GM18511 (cell line): ENCODE results near the gene PCSK7.
"Not testable (repeated sequence)": the region's sequence is repeated elsewhere in the genome, so short reads cannot be mapped to it uniquely, and the experiment has no call there.

Source experiments
- ATAC-seq: cut with Tn5 transposase; IDR thresholded peaks from one replicate; pipeline ENCODE4 v1.9.1; 2021; ENCODE audit warnings: mild to moderate bottlenecking, moderate library complexity; ENCODE audit not compliant: unreplicated experiment

The PCSK7 gene

DNA sequence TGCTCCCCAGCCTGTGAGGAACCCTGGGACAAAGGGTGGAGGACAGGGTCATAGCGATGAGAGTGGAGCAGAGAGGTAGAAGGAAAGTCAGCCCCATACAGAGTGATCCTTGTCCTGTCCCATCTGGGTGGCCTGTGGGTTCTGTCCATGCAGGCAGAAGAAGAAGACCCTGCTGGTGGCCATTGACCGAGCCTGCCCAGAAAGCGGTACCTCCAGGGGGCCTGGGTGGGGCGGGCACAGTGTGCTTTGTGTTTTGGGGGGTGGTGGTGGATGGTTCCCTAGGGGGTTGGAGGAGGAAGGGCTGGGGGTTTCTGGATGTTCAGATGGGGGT is 45.5 kb downstream of the PCSK7 start:
- no peak for ATAC-seq

DNA sequence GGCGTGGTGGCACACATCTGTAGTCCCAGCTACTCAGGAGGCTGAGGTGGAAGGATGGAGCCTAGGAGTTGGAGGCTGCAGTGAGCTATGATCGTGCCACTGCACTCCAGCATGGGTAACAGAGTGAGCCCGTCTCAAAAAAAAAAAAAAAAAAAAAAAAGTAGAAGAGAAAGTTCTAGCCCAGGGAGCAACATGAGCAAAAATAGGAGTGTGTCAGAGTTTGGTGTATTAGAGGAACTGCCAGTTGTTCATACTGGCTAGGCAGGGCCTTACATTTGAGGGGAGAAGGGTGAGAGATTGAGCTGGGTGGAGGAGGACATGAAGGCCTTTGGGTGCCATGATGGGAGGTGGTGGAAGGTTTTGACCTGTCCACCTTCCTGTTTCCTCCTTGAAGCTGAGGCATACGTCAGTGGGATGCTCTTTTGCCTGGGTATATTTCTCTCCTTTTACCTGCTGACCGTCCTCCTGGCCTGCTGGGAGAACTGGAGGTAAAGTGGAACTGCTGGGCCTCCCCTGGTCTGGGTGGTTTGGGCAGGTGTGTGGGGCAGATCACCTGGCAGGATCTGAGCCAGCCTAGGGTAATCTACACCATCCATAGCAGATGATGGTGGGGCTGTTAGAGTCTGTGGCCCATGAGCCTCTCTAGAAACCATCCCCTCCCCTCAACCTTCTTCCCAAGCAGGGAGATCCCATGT is 46.0 kb downstream of the PCSK7 start:
- ATAC-seq, result peak; percentile 47

DNA sequence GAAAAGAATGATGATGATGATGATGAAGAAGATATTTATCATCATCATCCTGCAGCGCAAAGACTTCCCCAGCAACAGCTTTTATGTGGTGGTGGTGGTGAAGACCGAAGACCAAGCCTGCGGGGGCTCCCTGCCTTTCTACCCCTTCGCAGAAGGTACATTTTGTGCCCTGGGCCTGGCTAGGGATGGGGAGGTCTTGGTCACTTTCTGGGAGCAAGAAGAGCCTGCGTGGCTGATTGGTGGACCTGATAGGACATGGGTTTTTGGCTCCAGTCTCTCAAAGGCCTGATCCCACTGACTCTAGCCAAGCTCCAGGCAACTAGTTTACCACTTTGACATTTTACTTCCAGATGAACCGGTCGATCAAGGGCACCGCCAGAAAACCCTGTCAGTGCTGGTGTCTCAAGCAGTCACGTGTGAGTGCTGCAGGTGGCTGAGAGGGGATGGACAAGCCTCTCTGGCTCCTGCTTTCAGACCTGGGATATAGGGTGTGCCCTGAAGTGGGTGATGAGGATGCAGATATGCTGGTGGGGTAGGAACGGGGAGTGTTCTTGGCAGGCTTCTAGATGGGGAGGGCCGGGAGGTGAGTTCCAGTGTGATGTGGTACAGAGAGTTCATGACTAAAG is 48.0 kb downstream of the PCSK7 start:
- no peak for ATAC-seq

DNA sequence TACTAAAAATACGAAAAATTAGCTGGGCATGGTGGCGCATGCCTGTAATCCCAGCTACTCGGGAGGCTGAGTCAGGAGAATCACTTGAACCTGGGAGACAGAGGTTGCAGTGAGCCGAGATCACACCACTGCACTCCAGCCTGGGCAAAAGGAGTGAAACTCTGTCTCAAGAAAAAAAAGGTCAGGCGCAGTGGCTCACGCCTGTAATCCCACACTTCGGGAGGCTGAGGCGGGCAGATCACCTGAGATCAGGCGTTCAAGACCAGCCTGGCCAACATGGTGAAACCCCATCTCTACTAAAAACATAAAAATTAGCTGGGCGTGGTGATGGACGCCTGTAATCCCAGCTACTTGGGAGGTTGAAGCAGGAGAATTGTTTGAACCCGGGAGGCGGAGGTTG is 48.7 kb downstream of the PCSK7 start:
- ATAC-seq, result not testable (repeated sequence)

DNA sequence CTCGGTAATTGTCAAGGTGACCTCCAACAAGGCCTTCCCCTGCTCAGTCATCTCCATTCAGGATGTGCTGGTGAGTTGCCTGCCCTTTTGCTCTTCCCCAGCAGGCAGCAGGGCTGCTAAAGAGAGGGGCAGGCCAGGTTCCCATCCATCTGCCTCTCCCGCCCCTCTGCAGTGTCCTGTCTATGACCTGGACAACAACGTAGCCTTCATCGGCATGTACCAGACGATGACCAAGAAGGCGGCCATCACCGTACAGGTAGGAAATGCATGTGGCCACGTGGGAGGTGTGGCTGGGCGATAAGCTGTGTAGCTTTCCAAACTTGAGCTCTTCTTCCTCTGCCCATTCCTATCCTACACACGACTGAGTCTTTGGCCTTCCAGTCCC is 49.3 kb downstream of the PCSK7 start:
- ATAC-seq, result no peak

DNA sequence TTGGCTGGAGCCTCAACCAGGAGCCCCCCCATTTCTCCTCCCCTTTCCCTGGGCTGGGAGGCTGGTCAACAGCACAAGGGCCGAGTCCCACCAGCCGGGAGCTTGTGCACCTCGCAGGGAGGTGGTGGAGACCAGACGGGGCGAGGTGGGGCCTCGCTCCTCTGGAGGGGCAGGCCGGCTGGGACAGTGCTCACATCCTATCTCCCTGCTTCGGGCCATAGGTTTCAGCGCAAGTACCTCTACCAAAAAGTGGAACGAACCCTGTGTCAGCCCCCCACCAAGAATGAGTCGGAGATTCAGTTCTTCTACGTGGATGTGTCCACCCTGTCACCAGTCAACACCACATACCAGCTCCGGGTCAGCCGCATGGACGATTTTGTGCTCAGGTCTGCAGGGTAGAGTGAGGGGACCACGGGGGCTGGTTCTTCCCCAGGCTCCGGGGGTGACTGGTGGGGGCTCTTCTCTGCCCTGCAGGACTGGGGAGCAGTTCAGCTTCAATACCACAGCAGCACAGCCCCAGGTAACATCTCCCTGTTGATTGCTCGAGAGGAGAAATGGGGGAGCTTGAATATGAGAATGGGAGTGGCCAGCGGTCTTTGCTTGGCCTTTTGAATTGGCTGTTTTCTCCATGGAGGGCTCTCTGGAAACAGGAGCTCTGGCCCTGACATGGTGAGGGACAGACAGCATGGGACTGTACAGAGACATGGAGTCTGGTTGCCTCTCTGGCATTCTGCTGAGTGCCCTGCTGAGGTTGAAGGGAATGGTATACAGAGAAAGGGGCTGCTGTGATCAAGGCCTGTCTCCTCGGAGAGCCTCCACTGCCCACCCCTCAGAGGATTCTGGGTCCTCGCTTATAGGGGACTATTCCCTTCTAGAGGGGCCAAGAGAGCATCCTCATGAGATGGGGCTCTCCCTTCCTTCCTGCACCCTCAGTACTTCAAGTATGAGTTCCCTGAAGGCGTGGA is 50.0 kb downstream of the PCSK7 start:
- no peak for ATAC-seq

DNA sequence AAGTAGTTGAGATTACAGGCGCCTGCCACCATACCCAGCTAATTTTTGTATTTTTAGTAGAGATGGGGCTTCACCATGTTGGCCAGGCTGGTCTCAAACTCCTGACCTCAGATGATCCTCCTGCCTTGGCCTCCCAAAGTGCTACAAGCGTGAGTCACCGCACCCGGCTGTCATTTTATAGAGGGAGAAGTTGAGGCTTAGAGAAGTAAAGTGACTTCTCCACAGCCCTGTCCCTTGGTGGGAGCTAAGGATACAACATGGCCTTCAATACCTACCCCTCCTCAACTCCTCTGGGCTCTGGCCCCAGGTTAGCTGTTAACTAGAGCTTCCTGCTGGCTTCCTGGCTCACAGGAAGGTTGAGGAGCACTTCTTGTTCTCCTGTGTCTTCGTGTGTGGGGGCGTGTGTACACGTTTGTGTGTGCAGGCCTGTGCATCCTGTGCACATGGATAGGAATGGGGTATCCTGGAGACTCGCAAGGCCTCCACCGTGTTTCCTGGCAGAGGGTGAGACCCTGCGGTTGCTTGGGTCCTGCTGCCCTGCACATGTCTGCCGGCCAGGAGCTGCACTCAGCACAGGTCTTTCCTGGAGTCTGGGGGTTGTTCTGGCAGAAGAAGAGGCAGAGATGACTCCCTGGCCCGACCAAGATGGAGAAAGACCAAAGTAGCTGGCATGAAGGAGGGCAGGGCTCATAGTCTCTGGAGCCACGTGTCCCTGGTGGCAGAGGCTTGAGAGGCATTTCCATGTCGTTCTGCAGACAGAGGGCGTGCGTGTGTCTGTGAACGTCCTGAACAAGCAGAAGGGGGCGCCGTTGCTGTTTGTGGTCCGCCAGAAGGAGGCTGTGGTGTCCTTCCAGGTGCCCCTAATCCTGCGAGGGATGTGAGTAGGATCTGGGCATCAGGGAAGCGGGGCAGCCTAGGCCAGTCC is 51.0 kb downstream of the PCSK7 start:
- peak; percentile 27 for ATAC-seq

DNA sequence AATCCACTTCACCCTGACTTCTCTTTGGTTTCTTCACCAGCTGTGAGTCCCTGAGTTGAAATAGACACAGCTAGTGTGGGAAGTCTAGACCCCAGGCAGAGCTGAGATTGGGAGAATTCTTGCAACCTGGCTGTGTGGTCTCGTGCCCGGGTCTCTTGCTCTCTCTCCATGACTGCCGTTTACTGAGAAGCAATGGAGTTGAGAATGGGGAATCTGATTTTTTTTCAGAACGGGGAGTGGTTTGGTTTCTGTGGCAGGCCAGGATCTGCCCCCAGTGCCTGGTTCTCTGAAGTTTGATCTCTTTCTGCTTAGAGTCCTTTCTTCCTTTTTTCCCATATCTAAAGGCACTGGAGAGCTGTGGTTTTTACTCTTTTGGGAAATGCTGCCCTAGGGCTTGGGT is 51.9 kb downstream of the PCSK7 start:
- ATAC-seq, result no peak

DNA sequence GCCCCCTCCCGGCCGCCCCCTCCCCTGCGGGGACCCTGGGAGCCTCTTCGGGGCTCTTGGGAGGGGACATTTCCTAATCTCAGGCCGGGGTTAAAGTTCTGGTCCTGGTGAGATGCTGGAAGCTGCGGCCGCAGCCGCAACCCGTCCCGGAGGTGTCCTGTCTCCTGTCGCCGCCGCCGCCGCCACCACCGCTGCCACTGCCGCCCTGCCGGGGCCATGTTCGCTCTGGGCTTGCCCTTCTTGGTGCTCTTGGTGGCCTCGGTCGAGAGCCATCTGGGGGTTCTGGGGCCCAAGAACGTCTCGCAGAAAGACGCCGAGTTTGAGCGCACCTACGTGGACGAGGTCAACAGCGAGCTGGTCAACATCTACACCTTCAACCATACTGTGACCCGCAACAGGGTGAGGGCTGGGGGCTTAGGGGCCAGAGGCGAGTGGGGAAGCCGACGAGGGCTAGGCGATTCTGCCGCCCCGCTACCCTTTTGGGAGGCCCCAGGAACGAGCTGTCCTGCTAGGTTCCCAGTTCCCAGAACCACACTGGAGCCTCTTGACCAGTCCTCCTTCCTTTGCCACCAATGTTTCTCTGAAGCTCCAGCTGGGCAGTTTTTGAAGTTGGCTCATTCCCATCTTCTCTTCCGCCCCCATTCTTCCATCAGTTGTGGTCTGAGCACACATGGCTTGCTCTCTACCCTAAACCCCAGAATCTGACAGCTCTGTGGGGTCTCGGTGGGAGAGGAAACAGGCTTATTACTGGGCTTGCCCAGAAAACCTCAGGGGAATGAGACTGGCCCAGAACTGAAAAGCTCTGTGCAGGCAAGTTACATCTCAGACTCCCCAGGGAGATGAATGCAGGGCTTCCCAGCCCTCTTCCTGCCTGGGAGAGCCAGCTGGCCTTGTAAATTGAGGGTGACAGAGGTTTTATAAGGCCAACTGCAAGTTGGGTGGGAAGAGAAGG is 52.5 kb downstream of the PCSK7 start:
- ATAC-seq, result peak; percentile 44

DNA sequence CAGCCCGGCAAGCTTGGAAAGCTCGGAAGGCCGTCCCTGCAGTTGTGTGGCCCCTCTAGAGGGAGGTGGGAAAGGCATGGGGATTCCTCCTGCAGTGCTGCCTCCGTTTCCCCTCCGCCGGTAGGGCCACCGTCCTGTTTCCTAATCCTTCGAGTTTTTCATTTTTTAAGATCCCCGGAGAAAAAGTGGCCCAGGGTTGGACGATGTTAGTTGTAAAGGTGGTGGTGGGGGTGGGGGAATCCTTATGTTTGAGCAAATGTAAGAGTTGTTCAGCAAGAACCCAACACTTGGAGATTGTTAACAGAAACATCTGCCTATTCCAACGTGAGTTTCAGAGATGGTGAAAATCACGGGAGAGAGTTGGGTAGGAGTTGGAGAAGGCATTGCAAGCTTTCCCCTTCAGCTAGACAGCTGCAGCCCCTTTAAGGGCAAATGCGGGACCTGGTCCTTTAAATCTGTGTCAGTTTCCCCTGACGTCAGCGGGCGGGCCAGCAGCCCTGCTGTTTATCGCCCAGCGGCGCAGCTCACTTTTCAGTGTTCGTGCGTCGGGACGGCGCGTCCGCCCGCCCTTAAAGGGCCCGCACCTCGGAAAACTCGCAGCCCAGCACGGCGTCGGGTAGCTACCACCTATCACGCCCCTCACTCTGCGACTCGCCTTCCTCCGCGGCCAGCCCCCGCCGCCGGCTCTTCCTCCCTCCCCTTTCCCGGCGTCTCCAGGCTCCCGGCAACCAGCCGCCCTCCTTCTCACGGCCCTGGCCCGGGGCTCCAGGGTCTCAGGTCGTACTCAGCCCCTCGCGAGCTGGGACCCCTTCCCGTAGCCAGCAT is 53.5 kb downstream of the PCSK7 start, which contains the start of gene SIDT2:
Gene SIDT2 (plus strand): TSS at position 534 of the 825 bp plus-strand sequence. CDS start 521 bp downstream, outside the sequence.
- ATAC-seq, result peak; percentile 90

DNA sequence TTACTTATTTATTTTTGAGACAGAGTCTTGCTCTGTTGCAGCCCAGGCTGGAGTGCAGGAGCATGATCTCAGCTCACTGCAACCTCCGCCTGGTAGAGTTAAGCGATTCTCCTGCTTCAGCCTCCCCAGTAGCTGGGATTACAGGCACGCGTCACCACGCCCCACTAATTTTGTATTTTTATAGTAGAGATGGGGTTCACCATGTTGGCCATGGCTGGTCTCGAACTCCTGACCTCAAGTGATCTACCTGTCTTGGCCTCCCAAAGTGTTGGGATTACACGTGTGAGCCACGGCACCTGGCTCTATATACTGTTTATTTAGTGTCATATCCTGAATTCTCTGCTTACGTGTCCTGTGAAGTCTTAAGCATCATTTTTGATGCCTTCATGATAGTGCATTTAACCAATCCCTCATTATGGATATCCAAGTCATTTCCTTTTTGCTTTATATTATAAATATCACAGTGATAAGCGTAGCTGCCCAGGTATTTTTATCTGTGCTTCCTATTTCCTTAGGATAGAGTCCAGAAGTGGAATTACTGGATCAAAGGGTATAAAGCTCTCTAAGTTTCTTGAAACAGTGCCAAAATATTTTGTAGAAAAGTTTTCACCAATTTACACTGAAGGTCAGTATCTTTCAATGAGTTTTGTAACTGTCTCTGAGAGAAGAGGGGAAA is 54.2 kb downstream of the PCSK7 start:
- ATAC-seq, result no peak

DNA sequence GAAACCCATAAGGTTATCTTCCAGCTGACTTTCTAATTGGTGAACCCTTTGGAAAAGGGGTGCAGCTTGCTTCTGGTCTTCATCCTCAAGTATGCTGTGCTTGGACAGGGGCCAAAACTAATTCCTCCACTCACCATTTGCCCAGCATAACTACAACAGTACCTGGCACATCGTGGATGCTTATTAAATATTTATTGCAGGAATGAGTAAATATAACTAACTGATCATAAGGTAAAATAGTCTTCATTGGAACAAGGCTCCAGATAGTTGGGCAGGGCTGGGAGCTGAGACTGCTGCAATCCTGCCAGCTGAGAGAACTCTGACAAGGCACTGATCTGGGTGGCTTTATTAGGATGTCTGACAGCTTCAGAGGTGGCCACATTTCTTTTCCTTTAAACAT is 55.7 kb downstream of the PCSK7 start:
- ATAC-seq, result no peak

DNA sequence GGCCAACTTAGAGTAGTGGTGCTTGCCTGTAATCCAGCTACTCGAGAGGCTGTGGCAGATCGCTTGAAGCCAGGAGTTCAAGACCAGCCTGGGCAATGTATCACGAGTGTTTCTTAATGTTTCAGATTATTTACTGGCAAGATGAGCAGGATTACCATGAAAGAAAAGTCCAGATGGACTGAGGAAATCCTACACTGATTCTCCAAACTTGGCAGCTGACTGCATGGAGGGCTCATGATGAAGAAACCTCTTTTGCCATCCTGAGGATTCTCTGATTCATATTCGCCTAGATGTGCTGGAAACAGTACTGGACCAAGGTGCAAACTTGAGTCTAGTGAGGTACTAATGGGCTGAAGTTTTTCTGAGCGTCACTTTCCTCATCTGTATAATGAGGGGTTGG is 56.1 kb downstream of the PCSK7 start:
- no peak for ATAC-seq

DNA sequence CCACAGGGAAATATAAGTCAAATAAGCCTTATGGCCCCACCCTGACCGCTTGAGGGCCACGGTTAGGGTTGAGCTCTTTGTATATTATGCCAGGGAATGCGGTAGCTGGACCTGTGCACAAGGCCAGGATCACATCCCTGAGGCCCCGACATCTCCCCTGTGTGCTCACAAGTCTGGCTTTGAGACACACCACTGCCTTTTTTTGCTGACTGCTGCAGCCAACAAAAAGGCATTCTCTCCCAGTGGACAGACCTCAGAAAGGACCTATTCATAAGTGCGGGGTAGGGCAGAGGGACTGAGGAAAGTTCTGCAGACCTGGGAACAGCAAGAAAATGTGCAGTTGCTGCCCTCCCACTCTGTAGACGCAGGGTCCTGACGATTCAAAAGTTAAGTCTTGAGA is 56.8 kb downstream of the PCSK7 start:
- ATAC-seq, result no peak

DNA sequence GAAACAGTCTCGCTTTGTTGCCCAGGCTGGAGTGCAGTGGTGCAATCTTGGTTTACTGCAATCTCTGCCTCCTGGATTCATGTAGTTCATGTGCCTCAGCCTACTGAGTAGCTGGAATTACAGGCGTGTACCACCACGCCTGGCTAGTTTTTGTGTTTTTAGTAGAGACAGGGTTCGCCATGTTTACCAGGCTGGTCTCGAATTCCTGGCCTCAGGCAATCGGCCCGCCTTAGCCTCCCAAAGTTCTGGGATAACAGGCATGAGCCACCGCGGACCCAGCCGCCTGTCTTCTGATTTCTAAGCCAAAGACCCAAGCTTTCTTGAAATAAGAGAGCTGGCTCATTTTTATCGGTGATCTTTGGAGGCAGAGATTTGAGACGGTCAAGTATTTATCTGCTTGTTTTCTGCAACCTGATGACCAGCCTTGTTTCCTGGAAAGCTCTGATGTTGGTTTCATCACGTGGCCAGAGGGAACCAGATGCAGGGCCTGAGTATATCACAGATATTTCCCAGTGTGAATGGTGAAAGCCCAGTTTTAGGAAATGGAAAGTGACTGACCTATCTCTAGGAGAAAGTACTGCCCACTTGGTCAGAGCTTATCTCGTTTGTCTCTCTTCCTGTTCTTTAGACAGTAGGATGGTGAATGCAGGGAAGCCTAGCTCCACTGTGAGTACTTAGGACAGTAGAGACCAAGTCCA is 59.0 kb downstream of the PCSK7 start:
- ATAC-seq, result no peak

DNA sequence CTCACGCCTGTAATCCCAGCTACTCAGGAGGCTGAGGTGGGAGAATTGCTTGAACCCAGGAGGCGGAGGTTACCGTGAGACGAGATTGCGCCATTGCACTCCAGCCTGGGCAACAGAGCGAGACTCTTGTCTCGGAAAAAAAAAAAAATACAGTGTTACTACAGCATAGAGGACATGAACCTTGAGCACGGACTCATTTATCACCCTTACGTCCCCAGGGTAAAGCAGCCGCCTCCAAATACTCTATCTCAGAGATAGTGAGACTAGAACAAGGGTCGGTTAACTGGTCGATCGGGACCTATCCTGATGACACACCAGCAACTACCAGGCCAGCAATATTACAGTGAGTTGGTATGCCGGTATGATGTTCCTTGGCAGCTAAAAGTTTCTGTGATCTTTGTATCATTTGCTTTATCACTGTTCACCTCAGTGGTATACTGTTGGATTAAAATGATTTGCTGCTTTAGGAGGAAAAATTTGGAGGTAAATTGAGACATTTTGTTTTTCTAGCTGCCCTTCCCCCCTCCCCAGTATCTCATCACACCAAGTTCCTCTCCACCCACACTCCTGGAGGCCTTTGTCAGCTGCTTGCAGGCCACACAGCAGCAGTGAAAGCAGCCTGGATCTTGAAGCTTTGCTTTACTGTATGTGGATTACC is 60.3 kb downstream of the PCSK7 start:
- ATAC-seq, result no peak

DNA sequence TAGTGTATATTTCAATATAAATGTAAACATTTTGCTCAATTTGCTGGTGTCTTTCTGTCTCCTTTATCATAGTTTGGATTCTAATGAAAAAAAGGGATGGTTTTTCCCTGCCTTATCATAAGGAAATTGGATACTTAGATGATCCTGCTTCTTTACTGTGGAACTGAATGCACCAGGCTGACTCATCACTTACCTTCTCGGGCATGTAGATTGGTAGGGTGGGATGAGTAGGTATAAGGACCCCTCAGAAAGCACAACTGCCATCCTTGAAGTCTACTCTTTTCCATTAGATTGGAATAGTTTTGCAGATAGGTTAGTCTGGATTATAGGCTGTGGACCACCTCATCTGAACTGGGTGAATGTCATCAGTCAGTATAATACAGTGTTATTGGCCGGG is 60.9 kb downstream of the PCSK7 start:
- ATAC-seq, result no peak
